Cortex of kidney (tissue), 1 donor: ENCODE measurements around the gene ATP13A4.
"Not testable (repeated sequence)": the region's sequence is repeated elsewhere in the genome, so short reads cannot be mapped to it uniquely, and the experiment has no call there.

Experiments used
- DNase-seq: peaks from one replicate; lab custom pipeline; 2025; lab: John Stamatoyannopoulos, UW

ATP13A4 gene

DNA sequence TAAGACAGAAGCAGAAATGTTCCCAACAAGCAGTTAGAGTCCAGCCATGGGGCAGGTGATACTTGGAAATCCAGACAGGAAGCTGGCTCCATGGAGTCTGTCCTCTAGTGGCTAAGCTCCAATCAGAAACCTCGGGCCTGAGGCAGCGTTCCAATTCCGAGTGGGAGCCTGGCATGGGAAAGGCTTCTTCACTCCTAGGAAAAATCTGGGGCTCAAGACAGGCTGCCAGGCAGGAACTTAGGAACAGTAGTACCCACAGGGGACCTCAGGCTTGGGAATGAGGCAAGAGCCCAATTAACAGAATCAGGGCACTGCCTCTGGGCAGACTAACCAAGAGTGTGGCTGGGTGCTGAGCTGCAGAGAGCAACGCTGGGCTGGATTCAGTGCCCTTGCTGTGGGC, 6.2 kb upstream of the ATP13A4 start:
- no peak for DNase-seq

DNA sequence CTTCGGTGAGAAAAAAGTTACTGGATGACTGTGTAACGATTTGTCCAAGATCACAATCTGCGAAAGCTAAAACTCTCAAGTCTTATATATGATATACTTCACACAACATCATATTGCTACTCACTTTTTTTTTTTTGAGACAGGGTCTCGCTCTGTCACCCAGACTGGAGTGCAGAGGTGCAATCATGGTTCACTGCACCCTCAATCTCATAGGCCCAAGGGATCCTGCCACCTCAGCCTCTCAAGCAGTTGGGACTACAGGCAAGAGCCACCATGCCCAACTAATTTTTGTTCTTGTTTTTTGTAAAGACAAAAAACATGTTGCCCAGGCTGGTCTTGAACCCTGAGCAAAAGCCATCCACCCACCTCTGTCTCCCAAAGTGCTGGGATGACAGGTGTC, 5.4 kb upstream of the ATP13A4 start:
- DNase-seq: no peak

DNA sequence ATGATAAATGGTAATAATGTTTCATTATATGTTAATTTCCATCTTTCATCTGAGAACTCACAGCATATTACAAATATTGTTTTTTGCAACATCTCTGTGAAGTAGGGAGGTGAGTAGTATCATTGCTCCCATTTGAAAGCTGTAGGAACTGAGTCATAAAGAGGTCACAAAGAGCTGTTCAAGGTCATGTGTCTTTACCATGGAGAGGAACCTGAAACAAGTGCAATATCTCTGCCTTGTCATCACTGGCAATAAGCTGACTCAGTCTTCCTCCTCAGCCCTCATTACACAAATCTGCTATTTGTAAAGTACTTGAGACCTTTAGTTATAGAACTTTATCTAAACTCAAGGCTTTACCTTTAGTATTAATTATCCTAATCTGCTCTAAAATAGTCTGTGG, 4.4 kb upstream of the ATP13A4 start:
- no peak for DNase-seq

DNA sequence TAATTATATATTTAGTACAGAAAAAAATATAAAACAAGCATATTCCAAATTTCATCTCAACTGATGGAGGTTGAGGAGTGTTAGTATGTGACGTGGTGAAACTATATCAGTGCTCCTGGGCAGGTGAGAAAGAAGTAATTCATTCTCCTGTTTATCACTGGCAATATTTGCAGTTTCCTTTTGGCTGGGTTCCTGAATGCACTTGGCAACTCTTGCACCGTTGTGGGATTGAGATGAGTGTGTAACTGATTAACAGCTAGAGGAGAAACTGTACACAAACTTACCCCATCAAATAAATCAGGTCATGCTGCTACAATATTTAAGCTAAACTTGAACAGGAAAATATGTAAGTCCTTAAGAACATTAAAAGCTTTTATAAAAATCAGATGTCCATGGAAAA, 2.1 kb upstream of the ATP13A4 start:
- DNase-seq: no peak

DNA sequence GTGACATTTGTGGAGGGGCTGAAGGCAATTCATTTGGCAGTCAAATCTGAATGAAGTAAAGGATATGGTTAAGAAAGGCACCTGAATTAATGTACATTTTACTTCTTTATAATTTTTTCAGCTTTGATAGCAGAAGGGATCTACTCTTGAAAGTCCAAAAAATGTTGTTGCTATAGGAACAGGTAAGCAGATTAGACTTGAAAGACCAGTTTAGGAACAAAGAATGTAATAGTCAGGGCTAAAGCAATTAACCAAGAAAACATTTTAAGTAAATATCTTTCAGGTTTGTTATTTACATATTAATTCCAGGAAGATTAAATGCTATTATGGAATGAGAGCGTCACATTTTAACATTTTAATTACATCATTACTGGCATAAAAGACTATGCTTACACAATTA, 1.1 kb downstream of the ATP13A4 start:
- no peak for DNase-seq

DNA sequence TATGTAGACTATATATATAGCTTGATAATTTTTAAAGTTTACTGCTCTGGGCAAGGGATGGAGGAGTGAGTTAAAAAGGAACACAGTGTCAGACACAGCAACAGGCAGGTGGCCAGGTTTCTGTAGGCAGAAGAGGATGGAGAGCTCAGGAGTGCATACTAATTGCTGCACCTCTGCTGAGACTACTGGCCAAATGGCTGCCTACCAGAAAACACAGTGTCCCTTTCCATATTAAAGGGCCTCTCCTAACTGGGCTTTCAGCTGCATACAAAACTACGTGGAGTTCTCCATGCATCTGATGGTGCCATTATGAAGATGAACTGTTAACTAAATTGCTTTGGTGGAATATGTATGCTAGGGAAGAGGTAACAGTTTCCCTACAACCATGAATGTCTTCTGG, 1.8 kb downstream of the ATP13A4 start:
- no peak for DNase-seq

DNA sequence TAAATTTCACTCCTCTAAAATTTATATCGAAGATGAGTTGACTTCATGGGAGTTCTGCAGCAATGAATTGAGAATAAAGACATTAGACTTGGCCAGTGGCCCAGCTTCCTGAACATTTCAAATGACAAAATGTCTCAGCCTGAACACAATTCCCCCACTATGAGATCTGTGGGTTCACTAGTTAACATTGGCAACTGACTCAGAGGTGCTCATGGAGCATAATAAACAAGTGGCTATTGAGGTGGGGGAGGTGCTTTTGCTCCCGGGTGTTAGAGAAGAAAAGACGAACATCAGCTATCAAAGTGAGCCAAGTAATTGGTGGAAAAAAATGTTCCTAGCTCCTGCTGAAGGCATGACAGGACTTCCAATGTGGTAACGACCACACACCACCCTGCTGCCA, 6.3 kb downstream of the ATP13A4 start:
- DNase-seq: no peak

DNA sequence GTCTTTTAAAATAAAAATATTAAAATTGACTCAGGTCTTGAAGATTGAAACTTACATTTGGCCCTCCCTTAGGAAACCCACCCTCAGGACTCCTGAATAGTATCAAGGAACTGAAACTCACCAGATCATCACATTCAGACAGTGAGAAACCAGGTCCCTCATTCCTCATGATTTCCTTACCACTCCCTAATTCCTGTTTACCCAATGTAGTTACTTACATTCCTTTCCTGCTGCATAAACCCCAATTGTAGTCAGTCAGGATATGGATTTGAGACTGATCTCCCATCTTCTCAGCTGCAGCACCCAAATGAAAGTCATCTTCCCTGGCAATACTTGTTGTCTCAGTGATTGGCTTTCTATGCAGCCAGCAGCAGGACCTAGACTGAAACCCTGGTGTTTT, 8.6 kb downstream of the ATP13A4 start:
- DNase-seq: no peak

DNA sequence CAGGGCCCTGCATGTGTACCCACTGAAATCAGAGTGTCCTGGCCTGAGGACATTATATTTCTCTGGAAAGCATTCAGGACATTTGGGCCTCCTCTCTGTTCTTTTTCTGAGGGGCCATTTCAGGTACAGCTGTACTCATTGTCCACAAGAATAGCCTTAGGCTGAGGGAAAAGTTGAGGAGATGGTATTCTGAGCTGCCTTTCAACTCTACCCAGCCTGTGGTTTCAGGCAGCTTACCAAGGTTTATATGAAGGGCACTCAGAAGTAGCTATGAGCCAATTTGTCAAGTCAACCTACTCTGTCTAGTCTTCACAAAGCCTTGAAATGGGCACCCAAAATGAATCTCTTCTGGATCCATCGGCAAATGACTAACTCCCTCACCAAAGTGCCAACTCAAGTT, 9.4 kb downstream of the ATP13A4 start:
- DNase-seq: no peak

DNA sequence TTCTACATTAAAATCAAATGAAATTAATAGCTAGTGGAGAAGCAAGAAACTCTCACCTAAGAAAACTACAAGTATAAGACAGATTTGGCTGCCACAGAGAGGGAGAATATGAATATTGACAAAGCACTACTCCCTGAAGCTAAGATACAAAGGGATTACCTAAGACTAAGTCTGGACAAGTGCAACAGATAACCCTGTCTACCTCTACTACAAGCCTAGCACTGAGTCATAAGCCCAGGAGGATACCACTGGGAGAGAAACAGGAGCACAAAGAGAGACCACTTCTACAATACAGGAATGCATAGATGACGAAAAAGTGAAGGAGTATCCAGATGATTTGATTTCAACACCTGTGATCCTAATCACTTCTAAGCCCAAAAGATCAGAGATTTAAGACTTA, 10.4 kb downstream of the ATP13A4 start:
- DNase-seq: no peak

DNA sequence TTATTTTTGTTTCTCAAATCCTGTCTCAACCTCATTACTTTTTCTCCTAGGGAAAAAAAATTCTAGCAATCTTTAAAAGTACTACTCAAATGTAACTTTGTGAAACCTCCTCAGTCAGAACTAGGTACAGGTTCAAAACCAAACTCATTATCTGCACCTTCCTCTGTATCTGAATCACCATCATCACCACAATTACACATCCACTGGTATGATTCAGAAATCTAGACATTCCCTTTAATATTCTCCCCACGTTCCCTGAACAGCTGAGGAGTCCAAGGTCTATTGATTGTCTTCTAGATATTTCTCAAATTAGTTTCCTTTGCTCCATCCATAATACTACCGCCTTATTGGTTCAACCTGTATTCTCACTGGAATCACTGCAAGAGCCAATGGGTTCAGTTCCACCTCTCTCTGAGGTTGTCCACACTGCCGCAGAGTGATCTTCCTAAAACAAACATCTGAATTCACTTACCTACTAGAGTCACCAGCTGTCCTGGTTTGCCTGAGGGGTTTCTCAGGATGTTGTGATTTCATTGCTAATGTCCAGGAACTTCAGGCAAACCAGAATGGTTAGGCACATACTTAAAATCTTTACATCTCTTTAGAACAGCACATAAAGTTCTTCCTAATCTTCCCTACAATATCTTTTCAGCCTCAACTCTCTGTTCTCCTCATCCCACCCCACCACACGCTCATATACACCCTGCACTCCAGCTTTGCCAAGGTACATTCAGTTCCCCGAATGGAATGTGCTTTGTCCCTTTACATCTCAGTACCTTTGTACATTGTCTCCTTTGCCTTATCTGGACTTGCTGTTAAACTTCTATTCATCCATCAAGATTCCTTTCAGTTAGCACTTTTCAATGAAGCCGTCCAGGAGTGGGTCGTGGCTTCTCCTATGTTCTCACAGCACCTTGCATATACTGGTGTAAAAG, 24.2 kb downstream of the ATP13A4 start:
- DNase-seq: no peak

DNA sequence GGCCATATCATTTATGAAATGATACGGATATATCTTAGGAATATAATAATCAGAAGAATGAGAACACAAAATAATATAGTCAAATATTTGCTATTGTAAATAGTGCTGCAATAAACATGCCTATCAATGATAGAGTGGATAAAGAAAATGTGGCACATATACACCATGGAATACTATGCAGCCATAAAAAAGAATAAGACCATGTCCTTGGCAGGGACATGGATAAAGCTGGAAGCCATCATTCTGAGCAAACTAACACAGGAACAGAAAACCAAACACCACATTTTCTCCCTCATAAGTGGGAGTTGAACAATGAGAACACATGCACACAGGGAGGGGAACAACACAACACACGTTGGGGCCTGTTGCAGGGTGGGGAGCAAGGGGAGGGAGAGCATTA, 28.6 kb downstream of the ATP13A4 start:
- DNase-seq: not testable (repeated sequence)

DNA sequence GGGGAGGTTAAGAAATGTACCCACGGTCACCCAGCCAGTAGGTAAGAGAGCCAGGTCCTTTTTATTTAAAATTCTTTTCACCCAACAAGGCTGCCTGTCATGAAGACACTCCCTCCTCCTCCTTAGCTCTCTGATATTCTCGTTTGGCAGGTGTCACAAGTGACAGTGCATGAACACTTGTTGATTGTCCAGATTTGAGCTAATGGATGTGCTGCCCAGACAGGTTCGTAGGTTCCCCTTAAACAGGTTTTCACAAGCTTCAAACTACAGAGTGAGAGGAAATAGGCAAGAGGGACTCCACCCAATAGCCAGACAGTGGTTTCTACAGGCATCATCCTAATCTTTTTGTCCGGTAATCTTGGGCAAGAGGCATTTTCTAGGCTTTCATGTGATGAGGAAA, 32.2 kb downstream of the ATP13A4 start:
- DNase-seq: no peak

DNA sequence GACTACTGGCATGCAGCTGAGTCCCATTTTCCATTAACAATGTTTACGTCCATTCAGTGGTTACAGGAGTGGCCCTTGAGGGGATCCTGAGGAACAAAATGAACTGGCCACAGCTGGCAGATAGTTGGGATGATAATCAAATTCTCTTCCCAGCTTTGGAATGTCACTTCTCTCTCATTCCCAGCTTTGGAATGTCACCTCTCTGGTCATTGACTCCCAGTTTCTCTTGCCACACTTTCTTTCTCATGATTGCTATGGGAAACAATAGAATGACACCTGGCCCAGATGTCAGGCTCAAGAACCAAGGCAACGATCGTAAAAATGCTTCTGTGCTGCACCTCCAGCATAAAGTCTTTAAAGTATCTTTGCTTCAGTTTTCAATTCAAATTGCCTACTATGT, 34.0 kb downstream of the ATP13A4 start:
- no peak for DNase-seq

DNA sequence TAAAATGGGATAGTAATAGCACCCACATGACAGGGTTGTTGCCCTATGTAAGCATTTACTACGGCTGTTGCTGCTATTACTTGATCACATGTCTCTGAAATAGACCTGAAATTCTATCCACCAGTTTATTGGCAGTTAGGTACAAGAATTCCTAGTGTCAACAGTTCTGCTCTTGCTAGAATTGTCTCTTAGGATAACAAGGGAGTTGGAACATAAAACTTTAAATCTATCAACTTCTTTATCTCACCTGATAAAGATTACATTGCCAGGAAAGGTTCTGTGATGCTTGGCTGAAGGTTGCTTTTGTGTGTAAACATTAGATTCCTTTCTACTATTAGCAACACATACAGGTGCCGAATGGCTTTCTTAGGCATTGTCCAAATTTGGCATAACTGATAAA, 38.7 kb downstream of the ATP13A4 start:
- no peak for DNase-seq

DNA sequence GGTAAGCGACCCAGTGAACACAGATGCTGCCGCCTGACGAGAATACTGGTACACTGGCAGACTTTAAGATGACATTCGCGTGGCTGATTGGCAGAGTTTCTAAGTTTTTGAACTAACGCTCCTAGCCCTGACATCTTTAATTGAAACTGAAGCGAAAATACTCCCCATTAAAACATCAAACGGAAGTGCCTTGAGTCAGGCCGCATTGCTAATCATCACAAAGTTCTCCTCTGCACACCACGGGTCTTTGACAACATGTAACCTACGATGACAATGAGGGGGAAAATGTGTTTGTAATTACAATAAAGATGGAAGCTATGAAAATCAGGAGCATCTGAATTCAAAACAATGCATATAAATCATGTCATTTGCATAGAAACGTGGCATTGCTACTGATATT, 44.5 kb downstream of the ATP13A4 start:
- DNase-seq: no peak

DNA sequence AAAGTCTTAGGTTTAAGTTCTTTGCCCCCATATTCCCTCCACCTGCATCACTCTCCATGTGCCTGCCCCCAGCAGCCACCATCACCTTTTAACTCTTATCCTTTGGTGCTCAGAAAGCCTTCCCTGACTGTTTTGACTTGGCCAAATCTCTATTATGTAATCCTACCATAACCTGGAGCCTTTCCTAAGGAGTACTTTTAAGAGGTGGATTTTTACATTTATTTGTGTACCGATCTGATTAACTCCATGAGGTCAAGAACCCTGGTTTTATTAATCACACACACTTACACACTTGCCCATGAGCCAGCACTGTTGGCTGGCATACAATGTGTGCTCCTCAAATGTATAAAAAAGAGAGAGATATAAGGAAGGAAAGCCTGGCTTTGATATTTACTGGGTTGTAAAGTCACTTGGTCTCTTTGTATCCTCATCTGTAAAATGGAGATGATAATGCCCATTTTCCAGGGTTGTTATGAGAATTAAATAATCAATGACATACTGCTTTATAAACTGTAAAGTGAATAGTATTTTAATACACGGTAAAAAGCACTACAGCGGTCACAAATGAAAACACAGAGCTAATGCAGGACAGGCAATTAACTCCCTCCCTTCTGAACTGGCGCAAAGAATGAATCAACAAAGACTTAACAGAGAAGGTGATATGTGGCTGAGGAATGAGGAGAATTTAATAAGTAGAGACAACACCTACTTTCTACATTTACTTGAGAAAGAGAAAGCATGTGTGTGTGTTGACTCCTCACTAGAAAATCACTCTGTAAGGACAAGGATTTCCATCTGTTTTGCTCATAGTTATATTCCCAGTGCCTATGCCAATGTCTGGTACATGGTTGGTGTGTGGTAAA, 45.4 kb downstream of the ATP13A4 start:
- no peak for DNase-seq

DNA sequence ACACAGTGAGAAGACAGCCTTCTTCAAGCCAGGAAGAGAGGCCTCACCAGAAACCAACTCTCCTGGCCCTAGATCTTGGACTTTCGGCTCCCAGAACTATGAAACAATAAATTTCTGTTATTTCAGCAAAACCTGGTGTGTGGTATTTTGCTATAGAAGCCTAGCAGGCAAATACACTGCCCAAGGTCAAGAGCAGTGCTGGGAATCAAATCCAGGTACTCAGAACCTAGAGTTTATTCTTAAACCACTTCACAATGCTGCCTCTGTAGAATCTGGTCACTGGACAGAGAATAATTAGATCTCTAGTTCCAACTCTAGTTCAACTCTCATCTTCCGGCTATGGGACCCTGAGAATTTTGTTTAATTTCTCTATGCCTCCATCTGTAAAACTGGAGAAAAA, 46.6 kb downstream of the ATP13A4 start:
- no peak for DNase-seq

DNA sequence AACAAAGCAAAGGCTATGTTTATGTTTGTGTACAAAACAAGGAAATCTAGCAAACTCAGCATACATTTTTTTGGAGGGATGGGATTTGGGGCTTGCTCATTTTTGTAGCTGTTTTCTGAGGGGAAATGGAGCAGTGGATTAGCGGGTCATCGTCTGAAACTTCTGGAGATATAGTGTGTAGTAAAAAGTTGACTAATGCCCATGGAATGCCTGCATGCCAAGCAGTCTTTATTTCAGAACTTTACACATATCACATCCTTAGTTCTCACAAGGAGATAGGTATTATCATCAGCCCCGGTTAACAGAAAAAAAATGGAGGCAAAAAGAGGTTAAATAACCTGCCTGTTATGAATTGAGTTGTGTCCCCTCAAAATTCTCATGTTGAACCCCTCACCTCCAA, 47.1 kb downstream of the ATP13A4 start:
- no peak for DNase-seq

DNA sequence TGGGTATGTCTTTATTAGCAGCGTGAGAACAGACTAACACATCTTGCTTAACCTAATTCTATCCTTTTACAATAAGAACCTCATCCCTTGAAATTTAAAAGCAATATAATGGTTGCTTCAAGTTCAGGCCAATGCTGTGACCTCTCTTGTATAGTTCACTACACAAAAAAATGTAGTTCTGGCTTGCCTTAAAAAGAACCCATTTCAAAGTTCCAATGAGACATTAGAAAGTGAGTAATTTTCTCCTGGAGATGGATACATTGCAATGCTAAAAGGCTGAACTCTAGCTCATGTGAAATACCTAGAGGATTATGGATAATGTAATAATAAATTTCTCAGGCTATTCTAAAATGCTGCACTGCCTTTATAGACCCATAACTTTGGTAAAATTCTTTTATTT, 47.8 kb downstream of the ATP13A4 start:
- no peak for DNase-seq

DNA sequence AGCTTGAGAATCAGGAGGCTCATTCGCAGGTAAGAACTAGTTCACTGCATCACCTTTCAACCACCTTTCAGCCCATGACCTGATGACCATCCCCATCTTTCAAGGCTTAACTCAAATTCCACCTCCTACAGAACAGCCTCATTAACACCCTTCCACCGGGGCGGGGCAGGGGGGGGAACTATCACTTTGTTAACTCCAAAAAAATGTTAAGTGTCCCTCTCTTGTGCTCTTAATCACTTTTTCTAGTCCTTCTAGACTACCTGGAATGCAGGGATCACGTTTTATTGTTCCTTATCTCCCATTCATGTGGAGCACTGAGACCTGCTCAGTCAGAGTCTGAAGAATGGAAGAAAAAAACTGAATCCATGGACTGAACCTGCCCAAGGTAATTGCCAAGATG, 51.8 kb downstream of the ATP13A4 start:
- DNase-seq: no peak

DNA sequence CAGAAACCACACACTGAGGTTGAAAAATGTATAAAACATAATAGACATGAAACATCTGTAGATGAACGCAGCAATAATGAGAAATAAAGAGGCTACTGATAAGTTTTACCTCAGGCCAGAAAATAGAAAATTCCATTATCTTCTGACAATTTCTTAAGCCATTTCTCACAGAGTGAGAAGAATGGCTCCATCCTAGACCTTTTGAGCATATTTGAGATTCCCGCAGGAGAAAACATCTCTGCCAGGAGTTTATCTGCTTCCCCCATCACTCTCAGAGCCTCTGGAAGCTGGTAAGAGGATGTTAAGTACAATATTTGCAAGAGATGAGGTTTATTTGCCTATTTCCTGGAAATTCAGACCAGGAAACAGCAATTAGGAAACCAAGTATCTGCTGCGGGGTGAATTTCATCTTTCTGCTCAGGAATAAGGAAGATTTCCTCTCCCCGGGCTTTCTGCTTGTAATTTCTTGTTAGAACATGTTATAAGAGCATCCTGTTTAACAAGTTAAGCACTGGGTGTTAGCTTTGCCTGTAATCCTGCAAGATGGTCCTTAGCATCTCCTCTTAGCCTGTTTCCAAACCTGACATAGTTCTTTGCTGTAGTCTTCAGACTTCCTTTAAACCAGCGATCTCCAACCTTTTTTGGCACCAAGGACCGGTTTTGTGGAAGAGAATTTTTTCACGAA, 54.8 kb downstream of the ATP13A4 start:
- no peak for DNase-seq
